Kidney (tissue), 14 donors: Measurements from ENCODE around the gene FBXL15. TPM values are rescaled to one million over a fixed set of nuclear protein-coding genes. Genes with fewer than 3 reads are reported as not detected.

Experiments used
- DNase-seq, 5 donors: peaks; one replicate each; pipeline ENCODE4 v3.0.0-alpha.2; 2013 to 2020
- FAIRE-seq: peaks from 2 replicates; lab custom pipeline; 2012; peaks lifted over from hg19 to GRCh38; lab: Jason Lieb, UNC
- H3K27ac ChIP-seq, 2 donors: one replicate each; pipeline ENCODE4 v1.7.0; 2013; ENCODE audit warnings: low read depth in 2 of 2, low read length in 2 of 2, inconsistent platforms in 1 of 2
- H3K27me3 ChIP-seq: one replicate; pipeline ENCODE4 v1.7.1; 2013; ENCODE audit warnings: low read length, inconsistent platforms; ENCODE audit not compliant: control insufficient read depth, insufficient read depth
- H3K36me3 ChIP-seq, 3 donors: one replicate each; pipeline versions ENCODE4 v1.7.0 to v1.7.1; 2013; ENCODE audit warnings: low read length in 3 of 3, control low read depth in 1 of 3, inconsistent platforms in 1 of 3; ENCODE audit not compliant: insufficient read depth in 3 of 3, control insufficient read depth in 2 of 3
- H3K4me1 ChIP-seq, 3 donors: one replicate each; pipeline versions ENCODE4 v1.7.0 to v1.7.1; 2013; ENCODE audit warnings: low read length in 3 of 3, inconsistent platforms in 1 of 3, low read depth in 1 of 3; ENCODE audit not compliant: control insufficient read depth in 2 of 3, insufficient read depth in 2 of 3
- H3K4me3 ChIP-seq, 3 donors: one replicate each; pipeline versions ENCODE4 v1.7.0 to v1.8.1; 2013; ENCODE audit warnings: low read length in 3 of 3, control low read depth in 1 of 3, inconsistent platforms in 1 of 3
- H3K9ac ChIP-seq, 3 donors: one replicate each; pipeline versions ENCODE4 v1.7.0 to v1.7.1; 2013; ENCODE audit warnings: low read length in 3 of 3, control low read depth in 1 of 3, inconsistent platforms in 1 of 3
- H3K9me3 ChIP-seq, 3 donors: one replicate each; pipeline versions ENCODE4 v1.7.0 to v1.7.1; 2013; ENCODE audit warnings: low read length in 3 of 3, control low read depth in 1 of 3, inconsistent platforms in 1 of 3; ENCODE audit not compliant: control insufficient read depth in 2 of 3, insufficient read depth in 1 of 3
- CTCF ChIP-seq: IDR thresholded peaks from 3 replicates; pipeline ENCODE4 v1.5.1; 2012; ENCODE audit warnings: mild to moderate bottlenecking, moderate library complexity, borderline replicate concordance; ENCODE audit not compliant: insufficient read depth; ENCODE audit errors: extremely low read depth
- intact Hi-C: fragments of 100-400 bp; cut with DNase I; formaldehyde crosslinking; loops from one replicate; pipeline ENCODE4 v1.11.1; 2022
- polyA plus RNA-seq: library from polyadenylated mRNA; stranded (reverse); fragments of 350-450 nt; fragmentation: Illumina TruSeq; extraction: RNeasy Lipid Tissue Mini Kit (QIAGEN cat#74804); gene quantifications from one replicate; pipeline ENCODE4 v1.2.3, GENCODE V29; 2014; ENCODE audit warnings: low read depth, low replicate concordance; ENCODE audit not compliant: insufficient read depth
- total RNA-seq: library from RNA; stranded (reverse); fragmentation: NEBNext Ultra II Directional; extraction: Animal tissue kit (Norgen Biotek cat#: 25700); gene quantifications from one replicate; pipeline ENCODE4 v1.2.1, GENCODE V29; 2021
- donor health status: control.
- donor health status: control.
- donor health status: control.
- donor health status: control.
- donor health status: control.
- donor health status: DM: yes; HTN: yes; CAD: no.
- donor health status: Normal renal cell carcinoma (clear cell type).

FBXL15 gene
- total and polyA plus RNA-seq, 2 donors from 2014 or later: 17.9 to 28.0 TPM

DNA sequence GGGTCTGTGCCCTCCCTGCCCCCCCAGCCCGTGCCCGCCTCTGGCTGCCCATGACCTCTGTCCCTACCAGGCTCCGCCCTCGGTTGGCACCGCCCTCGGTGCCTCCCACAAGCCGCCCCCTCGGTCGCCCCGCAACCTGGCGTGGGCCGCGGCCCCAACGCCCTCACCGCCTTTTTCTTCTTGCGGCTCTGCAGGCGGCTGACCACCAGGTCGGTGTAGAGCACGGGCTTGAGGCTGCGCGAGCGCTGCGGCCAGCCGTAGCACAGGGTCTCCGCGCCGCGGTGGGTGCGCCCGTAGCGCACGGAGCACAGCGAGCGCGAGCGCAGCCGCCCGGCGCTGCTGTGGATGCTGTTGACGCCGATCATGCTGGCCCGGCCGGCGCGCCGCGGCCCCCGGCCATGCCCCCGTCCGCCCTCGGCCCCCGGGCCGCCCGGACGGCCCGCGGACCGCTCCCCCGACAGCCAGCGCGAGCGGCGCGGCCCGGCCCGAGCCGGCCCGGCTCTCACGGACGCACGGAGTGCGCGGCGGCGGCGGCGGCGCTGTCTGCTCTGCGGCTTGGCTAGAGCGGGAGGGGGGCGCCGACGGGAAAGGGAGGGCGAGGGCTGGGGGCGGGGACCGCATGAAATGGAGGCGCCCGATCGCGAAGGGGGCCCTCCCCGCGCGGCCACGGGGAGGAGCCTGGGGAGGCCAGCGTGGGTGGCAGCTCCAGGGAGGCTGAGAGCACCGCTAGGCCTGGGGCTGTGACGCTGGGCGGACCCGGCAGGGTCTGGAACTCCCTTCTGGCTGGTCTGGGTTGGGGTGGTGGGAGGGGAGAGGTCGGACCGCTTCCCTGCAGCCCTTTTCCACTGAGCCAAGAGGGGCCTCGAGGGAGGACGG lies 11.7 kb upstream of the FBXL15 start:
- no peaks in the 10 kb centered on the region for H3K36me3 ChIP-seq
- DNase-seq: peak; percentile 74 to 90 (median 86)
- peaks cover 0 to 3% (median 0%) of the 10 kb centered on the region in 3 donors for H3K4me1 ChIP-seq
- peaks cover 2% of the 10 kb centered on the region for H3K27me3 ChIP-seq
- no peak overlapping the region for H3K27ac ChIP-seq
- no peak overlapping the region for H3K9ac ChIP-seq
- intact Hi-C loops: no loop called here
- FAIRE-seq: no peak
- H3K9me3 ChIP-seq: no peaks in the 10 kb centered on the region
- H3K4me3 ChIP-seq: peak overlapping the region in 2 of 3 donors; percentile 28 to 47
- TF ChIP-seq CTCF: no peak

DNA sequence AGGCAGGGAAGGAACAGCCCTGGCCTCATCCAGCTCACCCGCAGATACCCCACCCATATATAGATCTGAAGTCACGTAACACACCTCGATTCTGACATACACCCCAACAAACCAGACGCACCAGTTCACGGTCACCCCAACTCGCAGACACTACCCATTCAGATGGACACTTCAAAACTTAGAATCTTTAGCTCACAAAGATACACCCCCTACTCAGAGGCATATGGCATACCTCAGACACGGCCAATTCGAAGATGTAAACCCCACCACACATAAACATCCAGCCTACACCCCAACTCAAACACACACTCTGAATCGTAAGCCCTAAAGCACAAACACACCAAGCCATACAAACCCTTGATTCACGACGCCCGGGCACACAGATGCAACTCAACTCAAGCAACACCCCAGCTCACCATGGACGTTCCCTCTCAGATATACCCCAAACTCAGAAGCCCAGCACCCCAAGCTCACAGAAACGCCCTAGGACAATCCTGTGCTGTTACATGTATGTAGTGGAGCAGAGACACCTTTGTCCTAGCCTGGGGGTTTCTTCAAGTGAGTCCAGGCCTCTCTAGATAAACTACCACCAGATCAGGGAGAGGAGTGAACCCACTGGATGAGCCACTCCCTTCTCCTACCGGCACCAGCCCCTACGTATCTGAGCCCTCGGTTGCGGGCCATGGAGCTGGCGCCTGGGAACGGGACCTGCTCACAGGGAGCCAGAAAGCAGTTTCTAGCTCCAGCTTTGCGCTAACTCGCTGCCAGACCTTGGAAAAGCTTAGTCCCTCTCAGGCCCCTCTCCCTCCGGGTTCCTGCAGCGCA lies 10.8 kb upstream of the FBXL15 start:
- FAIRE-seq: no peak
- peak overlapping the region in 2 of 3 donors; percentile 22 to 28 for H3K4me3 ChIP-seq
- H3K9ac ChIP-seq: peak overlapping the region in 1 of 3 donors; percentile 3
- no peak overlapping the region for H3K27ac ChIP-seq
- intact Hi-C loops: no loop called here
- TF ChIP-seq CTCF: no peak
- DNase-seq: peak in 1 of 5 donors; percentile 44
- H3K36me3 ChIP-seq: no peaks in the 10 kb centered on the region
- peaks cover 2% of the 10 kb centered on the region for H3K27me3 ChIP-seq
- no peaks in the 10 kb centered on the region for H3K9me3 ChIP-seq
- peaks cover 0 to 3% (median 0%) of the 10 kb centered on the region in 3 donors for H3K4me1 ChIP-seq

GRCh38 chr10:102410429-102411073 lies 10.1 kb upstream of the FBXL15 start:
- TF ChIP-seq CTCF: no peak
- intact Hi-C loops: no loop called here
- Histone ChIP-seq H3K36me3 (no peaks in the 10 kb centered on the region), H3K27me3 (peaks cover 2% of the 10 kb centered on the region), H3K4me3 (peak overlapping the region in 1 of 3 donors; percentile 4), H3K27ac (no peak overlapping the region), H3K9ac (no peak overlapping the region), H3K9me3 (no peaks in the 10 kb centered on the region), H3K4me1 (peaks cover 0 to 3% (median 0%) of the 10 kb centered on the region in 3 donors)
- DNase-seq (peak; percentile 57 to 85 (median 74)), FAIRE-seq (no peak)
